GM19395 (cell line): ENCODE data around the gene SLC25A31.

Source experiments
- ATAC-seq: cut with Tn5 transposase; IDR thresholded peaks from one replicate; pipeline ENCODE4 v1.9.1; 2021; ENCODE audit warnings: mild to moderate bottlenecking, moderate library complexity; ENCODE audit not compliant: unreplicated experiment

SLC25A31 gene

GRCh38 chr4:127776620-127777019 lies 46.4 kb downstream of the SLC25A31 start:
- ATAC-seq, result no peak

GRCh38 chr4:127777487-127777886 lies 47.3 kb downstream of the SLC25A31 start:
- no peak for ATAC-seq

- no peak for ATAC-seq
Observed at GRCh38 chr4:127778102-127778501, 47.9 kb downstream of the SLC25A31 start.

- ATAC-seq, result no peak
Observed at GRCh38 chr4:127780598-127780997, 50.4 kb downstream of the SLC25A31 start.

GRCh38 chr4:127781300-127782024 lies 51.3 kb downstream of the SLC25A31 start:
- peak; percentile 38 for ATAC-seq

- ATAC-seq, result peak; percentile 73
Observed at GRCh38 chr4:127782025-127782274, 51.8 kb downstream of the SLC25A31 start.

- peak; percentile 49 for ATAC-seq
Observed at GRCh38 chr4:127782275-127783025, 52.2 kb downstream of the SLC25A31 start, which contains the start of gene HSPA4L. HSPA4L (plus strand) TSS chr4:127782322; CDS start chr4:127782551, 229 bp downstream.

GRCh38 chr4:127783026-127783769 lies 53.0 kb downstream of the SLC25A31 start:
- ATAC-seq, result peak; percentile 20

GRCh38 chr4:127783955-127784770 lies 54.0 kb downstream of the SLC25A31 start:
- ATAC-seq, result no peak

GRCh38 chr4:127788517-127788916 lies 58.3 kb downstream of the SLC25A31 start:
- no peak for ATAC-seq

GRCh38 chr4:127791391-127791790 lies 61.2 kb downstream of the SLC25A31 start:
- no peak for ATAC-seq

GRCh38 chr4:127793528-127793927 lies 63.3 kb downstream of the SLC25A31 start:
- ATAC-seq, result no peak

- ATAC-seq, result no peak
Observed at GRCh38 chr4:127799711-127800110, 69.5 kb downstream of the SLC25A31 start.

GRCh38 chr4:127809173-127809800 lies 79.1 kb downstream of the SLC25A31 start:
- no peak for ATAC-seq

GRCh38 chr4:127810551-127810950 lies 80.4 kb downstream of the SLC25A31 start:
- no peak for ATAC-seq

GRCh38 chr4:127822430-127822829 lies 92.2 kb downstream of the SLC25A31 start:
- ATAC-seq, result no peak
